ENCODE measurements around the gene PYHIN1.

Gene PYHIN1

DNA sequence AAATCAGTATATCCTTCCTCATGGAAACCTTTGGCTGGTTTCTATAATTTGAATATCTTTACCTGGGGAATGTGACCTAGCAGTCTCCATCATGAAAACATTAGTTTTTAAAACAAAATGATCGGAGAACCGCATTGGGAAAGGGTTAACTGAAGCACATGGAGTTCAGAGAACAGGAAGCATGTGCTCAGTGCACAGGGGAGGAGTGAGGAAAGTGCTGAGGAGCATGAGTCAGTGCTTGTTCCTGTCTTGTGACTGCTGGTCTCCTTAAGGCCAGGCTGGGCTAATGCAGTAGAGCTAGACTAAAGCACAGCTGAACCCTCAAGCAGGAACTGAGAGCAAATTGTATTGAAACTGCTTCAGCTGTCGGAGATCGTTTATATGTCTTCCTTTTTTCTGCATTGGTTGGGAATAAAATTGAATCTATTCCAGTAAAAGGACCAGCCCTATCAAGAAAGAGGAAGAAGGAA lies 84.1 kb downstream of the PYHIN1 start:
- DNase-seq = no peak

DNA sequence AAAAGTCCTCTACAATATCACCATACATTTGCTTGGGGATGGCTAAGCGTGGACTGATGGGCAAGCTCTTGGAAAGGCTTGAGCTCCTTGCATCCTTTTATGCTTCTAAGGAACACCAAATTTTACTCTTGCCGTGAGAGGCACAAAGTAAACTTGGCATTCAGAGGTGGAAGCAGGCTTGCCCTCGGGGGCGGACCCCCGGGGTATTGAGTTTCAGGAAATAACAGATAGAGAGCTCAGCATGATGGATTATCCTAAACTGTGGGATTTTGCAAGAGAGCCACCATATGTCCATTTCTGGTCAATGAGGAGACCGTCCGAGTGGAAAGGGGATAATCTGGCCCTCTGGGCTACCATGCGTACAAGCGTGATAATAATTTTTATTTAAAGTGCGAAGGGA lies 92.4 kb downstream of the PYHIN1 start:
- no peak for DNase-seq

DNA sequence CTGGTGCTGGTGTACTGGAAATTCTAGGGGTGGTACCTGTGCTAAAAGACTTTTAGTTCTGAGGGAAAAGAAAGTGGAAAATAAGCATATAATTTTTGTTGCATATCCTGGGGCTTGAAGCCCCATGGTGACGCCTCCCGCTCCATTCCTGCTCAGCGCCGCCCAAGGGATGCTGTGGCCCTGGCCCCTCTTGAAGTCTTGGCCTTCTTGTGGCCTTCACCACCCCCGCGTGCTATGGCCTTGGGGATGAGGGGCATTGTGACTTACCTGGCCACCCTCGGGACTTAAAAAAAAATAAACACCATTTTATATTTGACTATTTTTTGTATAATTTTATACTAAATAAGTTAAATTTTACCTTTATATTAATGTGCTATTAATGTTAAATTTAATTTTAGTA lies 93.7 kb downstream of the PYHIN1 start:
- no peak for DNase-seq

Data from NCI-H1417 (cell line).